GM23338 (cell line): ENCODE measurements around the gene SYT2. TPM values are rescaled to one million over a fixed set of nuclear protein-coding genes. Genes with fewer than 3 reads are reported as not detected.

Experiments used
- ATAC-seq: fragments of 200-7000 bp; cut with Tn5 transposase; 3 replicates; pipeline ENCODE4 v1.9.1; 2020
- DNase-seq: peaks from one replicate; pipeline ENCODE4 v3.0.0-alpha.2; 2015; ENCODE audit warnings: low spot score
- H2AFZ ChIP-seq: fragments of 200-600 bp; sonication (generic); 2 replicates; pipeline ENCODE4 v1.8.0; 2016; ENCODE audit warnings: antibody characterized with exemption, mild to moderate bottlenecking, moderate library complexity
- H3F3A ChIP-seq: fragments of 200-600 bp; sonication (generic); replicated peaks from 2 replicates; pipeline ENCODE4 v1.8.0; 2017; ENCODE audit warnings: antibody characterized with exemption, mixed run types, low read depth
- H3K27ac ChIP-seq: fragments of 200-600 bp; sonication (generic); 2 replicates; pipeline ENCODE4 v1.6.1; 2016; ENCODE audit warnings: low read depth
- H3K27me3 ChIP-seq: fragments of 200-600 bp; sonication (generic); 2 replicates; pipeline ENCODE4 v1.8.0; 2016; ENCODE audit warnings: mild to moderate bottlenecking, mixed run types, moderate library complexity; ENCODE audit not compliant: insufficient read depth
- H3K36me3 ChIP-seq: fragments of 200-600 bp; sonication (generic); 2 replicates; pipeline ENCODE4 v1.8.0; 2016; ENCODE audit warnings: mild to moderate bottlenecking; ENCODE audit not compliant: insufficient read depth
- H3K4me1 ChIP-seq: fragments of 200-600 bp; sonication (generic); 2 replicates; pipeline ENCODE4 v1.8.0; 2016; ENCODE audit warnings: mild to moderate bottlenecking, moderate library complexity; ENCODE audit not compliant: insufficient read depth
- H3K4me2 ChIP-seq: fragments of 200-600 bp; sonication (generic); 2 replicates; pipeline ENCODE4 v1.7.1; 2017; ENCODE audit warnings: mixed run types
- H3K4me3 ChIP-seq: fragments of 200-600 bp; sonication (generic); 2 replicates; pipeline ENCODE4 v1.6.1; 2016; ENCODE audit warnings: mixed run types
- H3K79me2 ChIP-seq: fragments of 200-600 bp; sonication (generic); replicated peaks from 2 replicates; pipeline ENCODE4 v1.8.0; 2017; ENCODE audit warnings: mild to moderate bottlenecking; ENCODE audit not compliant: insufficient read depth
- H3K9me2 ChIP-seq: fragments of 200-600 bp; sonication (generic); 2 replicates; pipeline ENCODE4 v1.8.0; 2017; ENCODE audit not compliant: insufficient read depth
- H4K20me1 ChIP-seq: fragments of 200-600 bp; sonication (generic); replicated peaks from 2 replicates; pipeline ENCODE4 v1.8.0; 2017; ENCODE audit warnings: mild to moderate bottlenecking; ENCODE audit not compliant: insufficient read depth
- H3K27ac Mint-ChIP-seq: 2 replicates; pipeline ENCODE4 v1.8.0; 2020; ENCODE audit warnings: inconsistent platforms, mild to moderate bottlenecking, moderate library complexity, mixed read lengths
- H3K27me3 Mint-ChIP-seq: 3 replicates; pipeline ENCODE4 v1.8.0; 2022; ENCODE audit warnings: low read depth, mild to moderate bottlenecking, moderate library complexity, mixed read lengths, inconsistent platforms; ENCODE audit not compliant: insufficient read depth, poor library complexity
- H3K36me3 Mint-ChIP-seq: 3 replicates; pipeline ENCODE4 v1.8.0; 2021; ENCODE audit warnings: low read depth, mild to moderate bottlenecking, inconsistent platforms, moderate library complexity, mixed read lengths
- H3K4me1 Mint-ChIP-seq: 3 replicates; pipeline ENCODE4 v1.8.0; 2020; ENCODE audit warnings: mild to moderate bottlenecking, inconsistent platforms, mixed read lengths
- H3K4me3 Mint-ChIP-seq: 3 replicates; pipeline ENCODE4 v1.8.0; 2021; ENCODE audit warnings: moderate library complexity, mild to moderate bottlenecking, inconsistent platforms, mixed read lengths
- H3K9me3 Mint-ChIP-seq: 3 replicates; pipeline ENCODE4 v1.8.0; 2020; ENCODE audit warnings: moderate library complexity, mild to moderate bottlenecking, inconsistent platforms, mixed read lengths
- CTCF ChIP-seq, 2 experiments: fragments of 200-600 bp in 1 of 2; sonication (generic) in 1 of 2; conservative IDR thresholded peaks; 2 replicates each; pipeline versions ENCODE4 v1.5.1 to v1.6.1; 2016 to 2017; ENCODE audit warnings: antibody characterized with exemption in 2 of 2, low read depth in 2 of 2, mild to moderate bottlenecking in 2 of 2, moderate library complexity in 1 of 2
- ETS1 ChIP-seq: IDR thresholded peaks from 2 replicates; pipeline ENCODE4 v1.6.1; 2016; ENCODE audit warnings: antibody characterized with exemption
- EZH2 ChIP-seq: fragments of 200-600 bp; sonication (generic); IDR thresholded peaks from one replicate; pipeline ENCODE4 v1.8.0; 2017; ENCODE audit warnings: antibody characterized with exemption, mild to moderate bottlenecking, low read depth; ENCODE audit not compliant: unreplicated experiment
- NANOG ChIP-seq: IDR thresholded peaks from 2 replicates; pipeline ENCODE4 v1.6.1; 2016; ENCODE audit warnings: antibody characterized with exemption, borderline replicate concordance
- POLR2AphosphoS5 ChIP-seq: IDR thresholded peaks from 2 replicates; pipeline ENCODE4 v1.6.1; 2016; ENCODE audit warnings: antibody characterized with exemption, low read depth
- ZNF114 ChIP-seq: fragments of 250-450 bp; sonication (Bioruptor Pico); IDR thresholded peaks from 2 replicates; pipeline ENCODE4 v1.5.0; 2020; ENCODE audit warnings: mild to moderate bottlenecking, moderate library complexity
- ZNF462 ChIP-seq: fragments of 250-450 bp; sonication (Bioruptor Pico); IDR thresholded peaks from 2 replicates; pipeline ENCODE4 v1.5.0; 2020; ENCODE audit warnings: mild to moderate bottlenecking, moderate library complexity
- polyA plus RNA-seq: library from polyadenylated mRNA; unstranded; fragments of >200 nt; fragmentation: Nextera tagmentation; extraction: Ambion mirVana; gene quantifications from 2 replicates; pipeline ENCODE4 v1.2.1, GENCODE V29; 2016
- total RNA-seq: library from RNA; depleted of rRNA; stranded (reverse); fragments of >200 nt; shearing (Covaris generic); gene quantifications from 2 replicates; pipeline ENCODE4 v1.2.3, GENCODE V29; 2014

The SYT2 gene
- total and polyA plus RNA-seq, 2 experiments from 2014 or later, result 2.4 to 12.5 TPM

GRCh38 chr1:202575918-202576653 is 134.2 kb downstream of the SYT2 start:
- no peaks in the 10 kb centered on the region for H3K36me3 ChIP-seq
- no peak overlapping the region for H3K4me3 Mint-ChIP-seq
- 0 out of 2 replicates have a peak overlapping the region, but pooled peaks have one; percentile 53 for H3K4me2 ChIP-seq
- no peak overlapping the region for H3K27ac Mint-ChIP-seq
- H4K20me1 ChIP-seq, result no peaks in the 10 kb centered on the region
- H3K4me1 ChIP-seq, result peaks cover 36% of the 10 kb centered on the region
- no peaks in the 10 kb centered on the region for H3F3A ChIP-seq
- no peaks in the 10 kb centered on the region for H3K9me2 ChIP-seq
- no peak overlapping the region for H2AFZ ChIP-seq
- H3K27ac ChIP-seq, result peak overlapping the region; percentile 71; the same call in 1 of the 2 replicates
- no peaks in the 10 kb centered on the region for H3K79me2 ChIP-seq
- H3K9me3 Mint-ChIP-seq, result no peaks in the 10 kb centered on the region
- no peaks in the 10 kb centered on the region for H3K27me3 ChIP-seq
- no peak overlapping the region for H3K4me3 ChIP-seq
- TF ChIP-seq NANOG, result no peak
- no peak for TF ChIP-seq POLR2AphosphoS5
- TF ChIP-seq ZNF114 (CRISPR knock-in tag), result no peak
- TF ChIP-seq EZH2, result no peak
- no peak for TF ChIP-seq ZNF462
- H3K27me3 Mint-ChIP-seq, result no peaks in the 10 kb centered on the region
- peaks cover 40% of the 10 kb centered on the region for H3K4me1 Mint-ChIP-seq
- H3K36me3 Mint-ChIP-seq, result peaks cover 2% of the 10 kb centered on the region; the same call in 2 of the 3 replicates
- ATAC-seq, result no peak
- DNase-seq, result no peak

GRCh38 chr1:202572867-202573266 is 137.4 kb downstream of the SYT2 start:
- no peaks in the 10 kb centered on the region; the same call in 2 of the 3 replicates for H3K36me3 Mint-ChIP-seq
- H3K27me3 ChIP-seq, result no peaks in the 10 kb centered on the region
- H3K4me3 Mint-ChIP-seq, result no peak overlapping the region
- no peaks in the 10 kb centered on the region for H3K27me3 Mint-ChIP-seq
- H3K79me2 ChIP-seq, result no peaks in the 10 kb centered on the region
- no peaks in the 10 kb centered on the region for H3K9me3 Mint-ChIP-seq
- H3K27ac ChIP-seq, result no peak overlapping the region
- DNase-seq, result no peak
- H3K4me2 ChIP-seq, result no peak overlapping the region
- no peaks in the 10 kb centered on the region for H3K36me3 ChIP-seq
- no peaks in the 10 kb centered on the region for H3F3A ChIP-seq
- H2AFZ ChIP-seq, result no peak overlapping the region
- H3K9me2 ChIP-seq, result no peaks in the 10 kb centered on the region
- no peak for ATAC-seq
- H3K4me1 Mint-ChIP-seq, result peaks cover 36% of the 10 kb centered on the region
- peaks cover 33% of the 10 kb centered on the region for H3K4me1 ChIP-seq
- H3K27ac Mint-ChIP-seq, result no peak overlapping the region
- no peaks in the 10 kb centered on the region for H4K20me1 ChIP-seq
- H3K4me3 ChIP-seq, result no peak overlapping the region
- TF ChIP-seq ETS1 (no peak), CTCF (conservative IDR thresholded peaks at IDR 0.05; ENCODE audit: low read depth in 2 of 2) (no peak)
